GM12878 (cell line): Measurements from ENCODE around the gene FMNL2. TPM values are rescaled to one million over a fixed set of nuclear protein-coding genes. Genes with fewer than 3 reads are reported as not detected.

Source experiments
- ATAC-seq: fragments of 200-7000 bp; cut with Tn5 transposase; 3 replicates; pipeline ENCODE4 v1.9.1; 2020; ENCODE audit warnings: mild to moderate bottlenecking, moderate library complexity
- BruUV-seq: library from RNA; stranded (reverse); fragments of 400-500 nt; replicated peaks from 2 replicates; lab custom pipeline; 2021; lab: Mats Ljungman, UMichigan
- CTCF ChIA-PET: fragments of 300-600 bp; sonication (Branson Sonifier 250); formaldehyde crosslinking; extraction: SDS; loops from one replicate; lab custom pipeline; 2021; ENCODE audit warnings: inconsistent platforms; lab: Yijun Ruan, JAX
- POLR2A ChIA-PET: fragments of 350-600 bp; formaldehyde crosslinking; extraction: SDS; loops from one replicate; lab custom pipeline; 2021; ENCODE audit warnings: inconsistent platforms; lab: Charles Lee
- RAD21 ChIA-PET: fragments of 300-600 bp; sonication (Branson Sonifier 250); formaldehyde crosslinking; loops from one replicate; lab custom pipeline; 2023; ENCODE audit warnings: antibody characterized with exemption; ENCODE audit not compliant: unreplicated experiment; lab: Charles Lee
- SMC1A ChIA-PET: fragments of 300-600 bp; sonication (Branson Sonifier 250); formaldehyde crosslinking; loops from one replicate; lab custom pipeline; 2023; ENCODE audit not compliant: unreplicated experiment, uncharacterized antibody; lab: Charles Lee
- DNase-seq: peaks from one replicate; pipeline ENCODE4 v3.0.0-alpha.2; 2011; ENCODE audit warnings: low read depth, low spot score
- FAIRE-seq: peaks from 3 replicates; lab custom pipeline; 2011; peaks lifted over from hg19 to GRCh38; lab: Jason Lieb, UNC
- H2AFZ ChIP-seq: 2 replicates; pipeline ENCODE4 v1.6.0; 2011; ENCODE audit warnings: low read depth, low read length, control low read depth; ENCODE audit not compliant: control insufficient read depth
- H3K27ac ChIP-seq: 2 replicates; pipeline ENCODE4 v1.5.1; 2011; ENCODE audit warnings: control low read depth; ENCODE audit not compliant: control insufficient read depth, insufficient read depth
- H3K27me3 ChIP-seq, 2 experiments: replicated peaks in 1 of 2; 2 replicates each; pipeline versions ENCODE4 v1.6.0 to v1.6.1; 2011; ENCODE audit warnings: low read length in 1 of 2; ENCODE audit not compliant: control insufficient read depth in 2 of 2, insufficient read depth in 2 of 2
- H3K36me3 ChIP-seq, 2 experiments: 2 replicates each; pipeline ENCODE4 v1.5.1; 2011; ENCODE audit warnings: low read length in 1 of 2; ENCODE audit not compliant: control insufficient read depth in 2 of 2, insufficient read depth in 2 of 2
- H3K4me1 ChIP-seq: 2 replicates; pipeline ENCODE4 v1.6.1; 2011; ENCODE audit warnings: mild to moderate bottlenecking, low read length, moderate library complexity, mixed read lengths; ENCODE audit not compliant: control insufficient read depth, insufficient read depth
- H3K4me2 ChIP-seq: 2 replicates; pipeline ENCODE4 v1.6.0; 2011; ENCODE audit warnings: control low read depth; ENCODE audit not compliant: control insufficient read depth, insufficient read depth
- H3K4me3 ChIP-seq: fragments of 200-600 bp; sonication (generic); 2 replicates; pipeline ENCODE4 v1.5.1; 2016
- H3K79me2 ChIP-seq: 2 replicates; pipeline ENCODE4 v1.6.0; 2011; ENCODE audit warnings: low read length; ENCODE audit not compliant: control insufficient read depth, insufficient read depth
- H3K9ac ChIP-seq: 2 replicates; pipeline ENCODE4 v1.8.0; 2011; ENCODE audit warnings: low read length, control low read depth, mixed read lengths; ENCODE audit not compliant: control insufficient read depth, insufficient read depth
- H3K9me3 ChIP-seq: replicated peaks from 3 replicates; pipeline ENCODE4 v1.5.1; 2011; ENCODE audit warnings: mild to moderate bottlenecking, low read length; ENCODE audit not compliant: control insufficient read depth, insufficient read depth
- H4K20me1 ChIP-seq: 2 replicates; pipeline ENCODE4 v1.6.0; 2011; ENCODE audit not compliant: control insufficient read depth, insufficient read depth
- BACH1 ChIP-seq: fragments of 450-650 bp; IDR thresholded peaks from 2 replicates; pipeline ENCODE4 v1.6.1; 2017; ENCODE audit warnings: mild to moderate bottlenecking, borderline replicate concordance
- CBFB ChIP-seq: IDR thresholded peaks from 2 replicates; pipeline ENCODE4 v1.6.1; 2016; ENCODE audit warnings: antibody characterized with exemption, low read depth
- CHD1 ChIP-seq: IDR thresholded peaks from 2 replicates; pipeline ENCODE4 v1.6.1; 2012; ENCODE audit warnings: low read depth, low read length, improper control_type of control experiment
- FOXM1 ChIP-seq: IDR thresholded peaks from 2 replicates; pipeline ENCODE4 v1.6.1; 2012; ENCODE audit warnings: low read depth, mild to moderate bottlenecking, inconsistent platforms, low read length, moderate library complexity
- GABPA ChIP-seq: IDR thresholded peaks from 2 replicates; pipeline ENCODE4 v1.6.1; 2014; ENCODE audit warnings: antibody characterized with exemption, low read depth, mild to moderate bottlenecking, inconsistent platforms
- JUND ChIP-seq: IDR thresholded peaks from 2 replicates; pipeline ENCODE4 v1.6.1; 2012; ENCODE audit warnings: low read depth, mild to moderate bottlenecking, low read length, improper control_type of control experiment, moderate library complexity
- KLF5 ChIP-seq: fragments of 450-650 bp; IDR thresholded peaks from 2 replicates; pipeline ENCODE4 v1.6.1; 2014; ENCODE audit warnings: mild to moderate bottlenecking; ENCODE audit not compliant: partially characterized antibody
- MEF2B ChIP-seq: fragments of 450-650 bp; IDR thresholded peaks from 2 replicates; pipeline ENCODE4 v1.6.1; 2018; ENCODE audit warnings: mild to moderate bottlenecking, moderate library complexity; ENCODE audit not compliant: partially characterized antibody, poor library complexity, severe bottlenecking
- NFYA ChIP-seq: IDR thresholded peaks from 2 replicates; pipeline ENCODE4 v1.6.1; 2011; ENCODE audit warnings: low read depth, mild to moderate bottlenecking, low read length, improper control_type of control experiment, borderline replicate concordance
- NKRF ChIP-seq: fragments of 450-650 bp; conservative IDR thresholded peaks from 2 replicates; pipeline ENCODE4 v1.6.1; 2017; ENCODE audit warnings: mild to moderate bottlenecking, moderate library complexity
- NR2C2 ChIP-seq: IDR thresholded peaks from 2 replicates; pipeline ENCODE4 v1.6.1; 2011; ENCODE audit warnings: borderline replicate concordance, low read depth; ENCODE audit not compliant: control insufficient read depth, insufficient read length
- NR2F1 ChIP-seq: fragments of 450-650 bp; conservative IDR thresholded peaks from 2 replicates; pipeline ENCODE4 v1.6.1; 2017; ENCODE audit warnings: mild to moderate bottlenecking
- PML ChIP-seq: IDR thresholded peaks from 2 replicates; pipeline ENCODE4 v1.6.1; 2012; ENCODE audit warnings: low read length, inconsistent platforms
- POLR2AphosphoS2 ChIP-seq: IDR thresholded peaks from 2 replicates; pipeline ENCODE4 v1.6.1; 2011; ENCODE audit warnings: low read depth, mild to moderate bottlenecking, low read length, improper control_type of control experiment, moderate library complexity
- RCOR1 ChIP-seq: conservative IDR thresholded peaks from 2 replicates; pipeline ENCODE4 v1.6.1; 2012; ENCODE audit warnings: low read depth, low read length, improper control_type of control experiment
- SIN3A ChIP-seq: IDR thresholded peaks from 2 replicates; pipeline ENCODE4 v1.6.1; 2012; ENCODE audit warnings: low read depth, low read length, improper control_type of control experiment
- STAT3 ChIP-seq: IDR thresholded peaks from 2 replicates; pipeline ENCODE4 v1.6.1; 2011; ENCODE audit warnings: low read depth, low read length, improper control_type of control experiment
- ZBTB11 ChIP-seq: fragments of 450-650 bp; formaldehyde crosslinking; IDR thresholded peaks from 2 replicates; pipeline ENCODE4 v1.5.0; 2022; ENCODE audit warnings: mild to moderate bottlenecking, missing genetic modification characterization
- ZNF384 ChIP-seq: IDR thresholded peaks from 2 replicates; pipeline ENCODE4 v1.6.1; 2012; ENCODE audit warnings: low read depth, mild to moderate bottlenecking, low read length, improper control_type of control experiment, borderline replicate concordance
- WGBS: methylation state at CpG from one replicate; pipeline ENCODE4 v1.1.6; 2016; ENCODE audit warnings: low lambda C conversion rate; ENCODE audit not compliant: insufficient replicate concordance, insufficient coverage; ENCODE audit errors: missing lambda C conversion rate; 5-methylcytosine and 5-hydroxymethylcytosine counted together
- in situ Hi-C: fragments of 300-500 bp; cut with MboI; formaldehyde crosslinking; loops from 9 replicates; pipeline ENCODE4 v1.14.3; 2018; ENCODE audit warnings: mixed read lengths
- intact Hi-C: fragments of 100-400 bp; cut with micrococcal nuclease; formaldehyde crosslinking; loops from one replicate; pipeline ENCODE4 v1.14.2; 2022; ENCODE audit not compliant: unreplicated experiment
- polyA plus RNA-seq, 11 experiments: library from polyadenylated mRNA; depleted of rRNA in 4 of 11; unstranded in 6 of 11; stranded (reverse) in 5 of 11; fragments of >200 nt; fragmentation: Nextera tagmentation in 4 of 11; fragmentation: Illumina TruSeq in 1 of 11; extraction: Ambion mirVana in 4 of 11; extraction: Trizol in 1 of 11; gene quantifications; 1 replicate in 1 of 11; 2 replicates in 10 of 11; pipeline versions ENCODE4 v1.2.1 to v1.2.3, GENCODE V29; 2011 to 2016; ENCODE audit warnings: inconsistent platforms in 2 of 11, missing spikeins in 2 of 11, low read depth in 1 of 11
- total RNA-seq, 4 experiments: library from RNA; depleted of rRNA in 3 of 4; stranded (reverse); fragments of >200 nt in 3 of 4; fragmentation: Illumina TruSeq in 1 of 4; extraction: Trizol in 1 of 4; gene quantifications; 2 replicates each; pipeline versions ENCODE4 v1.2.1 to v1.2.3, GENCODE V29; 2013 to 2021

Gene FMNL2
- total and polyA plus RNA-seq, 10 of the 15 experiments (the other 5 are each of a cell fraction or from before 2014, with no cell fraction given): 0.13 to 9.9 (median 0.35) TPM

GRCh38 chr2:152479282-152479681, 144.3 kb downstream of the FMNL2 start:
- Histone ChIP-seq H3K79me2 (no peaks in the 10 kb centered on the region), H3K36me3 (no peaks in the 10 kb centered on the region), H3K9ac (no peak overlapping the region), H3K9me3 (no peaks in the 10 kb centered on the region), H4K20me1 (no peaks in the 10 kb centered on the region), H3K4me1 (no peaks in the 10 kb centered on the region), H3K27ac (no peak overlapping the region), H2AFZ (no peak overlapping the region), H3K4me2 (no peak overlapping the region), H3K4me3 (no peak overlapping the region), H3K27me3 (no peaks in the 10 kb centered on the region)
- ChIA-PET POLR2A (interaction anchor here (1.0 kb wide), 1 partner anchor 9 kb away, joined by 3 read pairs; no protein-coding TSS in a partner anchor), RAD21 (interaction anchor here (1.1 kb wide), 1 partner anchor 9 kb away, joined by 3 read pairs; no protein-coding TSS in a partner anchor), SMC1A (interaction anchor here (1.6 kb wide), 1 partner anchor 13 kb away, joined by 10 read pairs; no protein-coding TSS in a partner anchor), CTCF (no interaction called here)
- WGBS: 75% methylated on average over 3 of the region's 3 CpGs
- intact Hi-C loops: no loop called here
- no peak for TF ChIP-seq RCOR1
- TF ChIP-seq POLR2AphosphoS2: no peak
- TF ChIP-seq CHD1: no peak
- TF ChIP-seq JUND: no peak
- TF ChIP-seq MEF2B: no peak
- TF ChIP-seq ZBTB11 (CRISPR knock-in tag): no peak
- TF ChIP-seq NR2F1: no peak
- TF ChIP-seq CBFB: no peak
- TF ChIP-seq GABPA: no peak
- TF ChIP-seq PML: no peak
- TF ChIP-seq FOXM1: no peak
- TF ChIP-seq SIN3A: no peak
- no peak for TF ChIP-seq ZNF384
- TF ChIP-seq NKRF: no peak
- no peak for TF ChIP-seq NR2C2
- no peak for TF ChIP-seq NFYA
- no peak for TF ChIP-seq BACH1
- TF ChIP-seq KLF5: no peak
- no peak for TF ChIP-seq STAT3
- in situ Hi-C loops: no loop called here
- BruUV-seq: no TSS peak
- no peak for FAIRE-seq
- no peak for ATAC-seq
- no peak for DNase-seq
